Cardiac fibroblast (primary cell): ENCODE data around the gene RAG2.
A peak's percentile ranks its signal among the peaks of the same experiment; 100 is the strongest.

Experiments
- DNase-seq, 2 donors: peaks; one replicate each; pipeline versions ENCODE4 v3.0.0 to v3.0.0-alpha.2; 2010; ENCODE audit warnings: low read depth in 2 of 2
- H3K4me3 ChIP-seq, 2 donors: replicated peaks in 1 of 2; 1 replicate in 1 of 2; 2 replicates in 1 of 2; pipeline ENCODE4 v1.5.1; 2011; ENCODE audit warnings: low read depth in 2 of 2, low read length in 2 of 2, mild to moderate bottlenecking in 2 of 2, moderate library complexity in 1 of 2
- TF ChIP-seq, protein P1 (sequence below): IDR thresholded peaks from one replicate; pipeline ENCODE4 v1.5.1; 2011; ENCODE audit warnings: low read depth, mild to moderate bottlenecking, low read length, inconsistent platforms

The RAG2 gene

DNA sequence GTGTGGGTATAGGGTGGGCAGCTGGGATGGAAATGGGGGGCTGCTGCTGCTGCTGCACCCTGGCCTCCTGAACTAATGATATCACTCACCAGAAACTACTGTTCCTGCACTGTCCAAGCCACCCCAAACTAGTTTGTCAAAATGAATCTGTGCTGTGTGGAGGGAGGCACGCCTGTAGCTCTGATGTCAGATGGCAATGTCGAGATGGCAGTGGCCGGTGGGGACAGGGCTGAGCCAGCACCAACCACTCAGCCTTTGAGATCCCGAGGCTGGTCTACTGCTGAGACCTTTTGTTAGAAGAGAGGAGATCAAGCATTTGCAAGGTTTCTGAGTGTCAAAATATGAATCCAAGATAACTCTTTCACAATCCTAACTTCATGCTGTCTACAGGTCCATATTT, 28.9 kb downstream of the RAG2 start:
- TF ChIP-seq, protein P1, sequence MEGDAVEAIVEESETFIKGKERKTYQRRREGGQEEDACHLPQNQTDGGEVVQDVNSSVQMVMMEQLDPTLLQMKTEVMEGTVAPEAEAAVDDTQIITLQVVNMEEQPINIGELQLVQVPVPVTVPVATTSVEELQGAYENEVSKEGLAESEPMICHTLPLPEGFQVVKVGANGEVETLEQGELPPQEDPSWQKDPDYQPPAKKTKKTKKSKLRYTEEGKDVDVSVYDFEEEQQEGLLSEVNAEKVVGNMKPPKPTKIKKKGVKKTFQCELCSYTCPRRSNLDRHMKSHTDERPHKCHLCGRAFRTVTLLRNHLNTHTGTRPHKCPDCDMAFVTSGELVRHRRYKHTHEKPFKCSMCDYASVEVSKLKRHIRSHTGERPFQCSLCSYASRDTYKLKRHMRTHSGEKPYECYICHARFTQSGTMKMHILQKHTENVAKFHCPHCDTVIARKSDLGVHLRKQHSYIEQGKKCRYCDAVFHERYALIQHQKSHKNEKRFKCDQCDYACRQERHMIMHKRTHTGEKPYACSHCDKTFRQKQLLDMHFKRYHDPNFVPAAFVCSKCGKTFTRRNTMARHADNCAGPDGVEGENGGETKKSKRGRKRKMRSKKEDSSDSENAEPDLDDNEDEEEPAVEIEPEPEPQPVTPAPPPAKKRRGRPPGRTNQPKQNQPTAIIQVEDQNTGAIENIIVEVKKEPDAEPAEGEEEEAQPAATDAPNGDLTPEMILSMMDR, result no peak
- H3K4me3 ChIP-seq, result no peak overlapping the region
- DNase-seq, result no peak

DNA sequence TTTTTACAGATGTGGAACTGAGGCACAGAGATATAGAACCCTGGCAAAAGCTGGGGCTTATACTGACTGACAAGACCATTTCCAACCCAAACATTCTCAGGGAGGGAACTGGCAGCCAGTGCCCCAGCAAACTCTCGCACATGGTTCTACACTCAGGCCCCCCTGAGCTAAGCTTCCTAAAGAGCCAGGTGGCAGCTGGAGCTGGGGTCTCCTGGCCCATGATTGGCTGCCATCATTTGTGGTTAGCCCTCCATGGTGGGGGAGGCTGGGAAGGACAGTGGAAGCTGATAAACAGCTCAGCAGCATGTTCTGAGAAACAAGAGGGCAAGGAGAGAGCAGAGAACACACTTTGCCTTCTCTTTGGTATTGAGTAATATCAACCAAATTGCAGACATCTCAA, 30.3 kb downstream of the RAG2 start, which contains the start of gene RAG1:
Gene RAG1 (plus strand): TSS at position 314 of the 400 bp plus-strand sequence. CDS start 5,298 bp downstream, outside the sequence.
- TF ChIP-seq, protein P1, result no peak
- DNase-seq, result no peak
- H3K4me3 ChIP-seq, result no peak within 1 kb of the TSS

DNA sequence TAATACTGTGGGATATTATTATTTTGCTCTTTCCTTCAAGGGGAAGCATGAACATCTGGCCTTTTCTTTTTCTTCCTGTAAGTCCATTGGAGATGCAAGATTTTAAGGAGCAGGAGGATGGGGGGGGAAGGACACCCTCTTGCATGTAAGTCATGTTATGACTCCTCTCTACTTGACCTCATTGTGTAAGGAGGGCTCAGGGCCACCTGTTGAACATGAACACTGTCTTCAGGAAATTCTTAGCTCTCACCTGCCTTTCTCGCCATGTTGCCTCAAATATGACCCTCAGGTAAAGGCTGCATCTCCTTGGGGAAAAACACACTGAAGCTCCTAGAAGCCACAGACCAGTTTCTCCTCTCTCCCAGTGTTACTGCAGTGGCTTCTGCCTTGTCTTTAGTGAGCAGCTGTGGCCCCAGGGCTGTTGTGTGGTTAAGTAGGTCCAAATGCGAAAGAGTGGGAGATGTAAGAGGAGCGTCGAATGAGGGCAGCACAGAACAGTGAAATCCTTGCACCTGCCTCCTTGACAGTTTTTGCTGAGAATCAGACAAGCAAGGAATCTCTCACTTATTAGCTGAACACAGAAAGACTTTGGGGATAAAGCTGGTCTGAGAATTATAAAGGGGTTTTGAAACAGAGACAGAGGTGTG, 31.5 kb downstream of the RAG2 start:
- DNase-seq, result no peak
- no peak overlapping the region for H3K4me3 ChIP-seq
- TF ChIP-seq, protein P1, result no peak

DNA sequence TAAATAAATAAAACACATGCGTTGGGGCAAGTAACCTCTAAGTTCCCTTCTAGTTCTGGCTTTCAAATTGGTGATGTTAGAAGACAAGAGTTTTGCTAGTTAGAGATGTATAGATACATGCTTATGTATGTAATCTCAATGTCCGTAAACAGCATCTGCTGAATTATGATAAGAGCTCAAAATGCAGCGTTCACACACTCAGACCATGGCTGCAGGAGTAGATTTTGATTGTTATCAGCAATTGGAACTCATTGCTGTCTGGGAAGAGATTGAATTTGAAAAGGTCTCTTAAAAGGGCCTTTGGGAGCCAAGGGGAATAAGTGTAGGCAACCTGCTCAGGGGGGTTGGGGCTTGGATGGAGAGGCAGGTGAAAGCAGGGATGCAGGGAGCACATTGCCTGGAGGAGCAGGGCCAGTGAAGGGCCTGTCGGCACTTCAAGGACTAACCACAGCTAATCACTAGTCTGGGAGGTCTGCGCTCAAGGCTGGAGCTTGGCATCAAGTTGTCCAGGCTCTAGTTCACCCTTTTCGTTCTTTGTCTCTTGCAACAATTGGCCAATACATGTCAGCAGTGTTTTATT, 32.9 kb downstream of the RAG2 start:
- no peak overlapping the region for H3K4me3 ChIP-seq
- TF ChIP-seq, protein P1, result no peak
- DNase-seq, result no peak

DNA sequence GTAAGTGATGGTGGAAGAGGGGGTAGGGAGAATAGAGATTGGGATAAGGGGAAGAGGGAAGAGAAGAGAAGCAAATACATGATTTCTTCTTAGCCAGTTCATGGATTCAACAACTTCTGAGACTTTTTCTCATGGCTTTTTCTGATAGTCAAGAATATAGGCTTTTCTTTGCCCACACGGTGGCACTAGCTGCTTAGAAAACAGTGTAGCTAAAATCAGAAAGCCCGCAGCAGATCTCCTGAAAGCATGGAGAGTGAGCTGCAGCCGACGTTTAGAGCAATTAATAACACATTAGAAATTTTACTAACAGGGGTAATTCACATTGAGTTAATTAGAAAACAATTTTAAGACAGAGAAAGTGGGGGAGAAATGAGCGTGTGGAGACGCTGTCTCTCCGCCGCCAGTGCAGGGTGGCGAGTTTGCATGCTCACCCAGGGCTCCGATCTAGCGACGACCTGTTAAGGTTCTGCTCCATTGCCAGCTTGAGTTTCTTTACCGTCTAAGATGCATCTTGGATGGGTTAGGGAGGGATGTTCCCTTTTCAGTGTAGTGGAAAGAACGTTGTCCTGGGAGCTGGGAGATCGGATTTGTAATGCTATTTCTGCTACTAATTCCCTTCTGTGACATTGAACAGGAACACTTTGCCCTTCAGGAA, 33.5 kb downstream of the RAG2 start:
- TF ChIP-seq, protein P1, result peak; percentile 67
- peak; percentile 75 to 76 for DNase-seq
- peak overlapping the region in 1 of 2 donors; percentile 41 for H3K4me3 ChIP-seq

DNA sequence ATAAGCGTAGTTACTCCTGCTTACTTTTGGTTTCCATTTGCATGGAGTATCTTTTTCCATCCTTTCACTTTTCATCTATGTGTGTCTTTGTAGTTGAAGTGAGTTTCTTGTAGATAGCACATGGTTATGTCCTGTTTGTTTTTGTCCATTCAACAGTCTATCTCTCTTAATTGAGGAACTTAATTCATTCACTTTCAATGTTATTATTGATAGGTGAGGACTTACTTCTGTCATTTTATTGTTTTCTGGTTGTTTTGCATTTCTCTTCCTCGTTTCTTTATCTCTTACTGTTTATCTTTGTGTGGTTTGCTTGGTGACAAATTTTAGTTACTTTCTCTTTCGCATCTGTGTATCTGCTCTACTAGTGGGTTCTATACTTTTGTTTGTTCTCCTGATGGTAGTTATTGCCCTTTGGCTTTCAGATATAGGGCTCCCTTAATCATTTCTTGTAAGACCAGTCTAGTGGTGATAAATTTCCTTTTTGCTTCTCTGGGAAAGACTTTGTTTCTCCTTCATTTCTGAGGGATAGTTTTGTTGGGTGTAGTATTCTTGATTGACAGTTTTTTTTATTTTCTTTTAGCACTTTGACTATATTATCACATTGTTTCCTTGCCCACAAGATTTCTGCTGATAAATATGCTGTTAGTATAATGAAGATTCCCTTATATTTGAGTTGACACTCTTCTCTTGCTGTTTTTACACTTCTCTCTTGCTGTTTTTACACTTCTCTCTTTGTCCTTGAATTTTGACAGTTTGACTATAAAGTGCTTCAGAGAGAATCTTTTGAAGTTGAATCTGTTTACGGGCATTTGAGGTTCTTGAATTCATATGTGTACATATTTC, 39.2 kb downstream of the RAG2 start:
- H3K4me3 ChIP-seq, result no peak overlapping the region
- no peak for DNase-seq
- TF ChIP-seq, protein P1, result no peak
